MM.1S (cell line): ENCODE measurements around the gene CCDC81.

Experiments used
- DNase-seq: peaks from one replicate; pipeline ENCODE4 v3.0.0-alpha.2; 2015
- H2AFZ ChIP-seq: fragments of 300-600 bp; sonication (generic); 2 replicates; pipeline ENCODE4 v1.6.0; 2016; ENCODE audit warnings: antibody characterized with exemption, low read length
- H3F3A ChIP-seq: fragments of 300-600 bp; sonication (generic); 2 replicates; pipeline ENCODE4 v1.6.1; 2016; ENCODE audit warnings: mild to moderate bottlenecking, antibody characterized with exemption, low read length, moderate library complexity, mixed read lengths; ENCODE audit not compliant: insufficient read depth
- H3K27ac ChIP-seq: fragments of 300-600 bp; sonication (generic); 2 replicates; pipeline ENCODE4 v1.5.1; 2016; ENCODE audit warnings: mild to moderate bottlenecking, low read length
- H3K27me3 ChIP-seq: fragments of 300-600 bp; sonication (generic); replicated peaks from 2 replicates; pipeline ENCODE4 v1.6.0; 2016; ENCODE audit warnings: low read length; ENCODE audit not compliant: insufficient read depth
- H3K36me3 ChIP-seq: fragments of 300-600 bp; sonication (generic); replicated peaks from 2 replicates; pipeline ENCODE4 v1.6.1; 2016; ENCODE audit warnings: mild to moderate bottlenecking, low read length, mixed read lengths; ENCODE audit not compliant: insufficient read depth
- H3K4me1 ChIP-seq: fragments of 300-600 bp; sonication (generic); 2 replicates; pipeline ENCODE4 v1.6.1; 2016; ENCODE audit warnings: low read length, mixed read lengths
- H3K4me2 ChIP-seq: fragments of 300-600 bp; sonication (generic); 2 replicates; pipeline ENCODE4 v1.6.0; 2016; ENCODE audit warnings: low read depth, low read length
- H3K4me3 ChIP-seq: fragments of 300-600 bp; sonication (generic); 2 replicates; pipeline ENCODE4 v1.5.1; 2016; ENCODE audit warnings: low read length, mixed read lengths
- H3K79me2 ChIP-seq: fragments of 300-600 bp; sonication (generic); 2 replicates; pipeline ENCODE4 v1.6.1; 2016; ENCODE audit warnings: mixed run types, low read length, mixed read lengths
- H3K9ac ChIP-seq: fragments of 300-600 bp; sonication (generic); 2 replicates; pipeline ENCODE4 v1.6.1; 2016; ENCODE audit warnings: low read length, mixed read lengths
- H3K9me2 ChIP-seq: fragments of 300-600 bp; sonication (generic); replicated peaks from 2 replicates; pipeline ENCODE4 v1.6.1; 2016; ENCODE audit warnings: mild to moderate bottlenecking, low read length, mixed read lengths; ENCODE audit not compliant: insufficient read depth
- H3K9me3 ChIP-seq: fragments of 300-600 bp; sonication (generic); replicated peaks from 2 replicates; pipeline ENCODE4 v1.6.1; 2016; ENCODE audit warnings: mild to moderate bottlenecking, low read length, mixed read lengths; ENCODE audit not compliant: insufficient read depth
- H4K20me1 ChIP-seq: fragments of 300-600 bp; sonication (generic); 2 replicates; pipeline ENCODE4 v1.6.1; 2016; ENCODE audit warnings: mild to moderate bottlenecking, low read length, moderate library complexity, mixed read lengths; ENCODE audit not compliant: insufficient read depth
- EZH2 ChIP-seq: fragments of 300-600 bp; sonication (generic); optimal IDR thresholded peaks from 2 replicates; pipeline ENCODE3; 2017; ENCODE audit warnings: low read depth, mild to moderate bottlenecking, antibody characterized with exemption, low read length, mixed read lengths
- EZH2phosphoT487 ChIP-seq: fragments of 300-600 bp; sonication (generic); IDR thresholded peaks from 2 replicates; pipeline ENCODE4 v1.6.1; 2018; ENCODE audit warnings: antibody characterized with exemption, low read length
- TF ChIP-seq, protein P1 (sequence below): fragments of 300-600 bp; sonication (generic); IDR thresholded peaks from 2 replicates; pipeline ENCODE4 v1.5.1; 2016; ENCODE audit warnings: antibody characterized with exemption, low read length, mixed read lengths

CCDC81 gene

GRCh38 chr11:86358720-86359119 lies 16.0 kb upstream of the CCDC81 start:
- TF ChIP-seq EZH2phosphoT487 = no peak
- no peak for TF ChIP-seq EZH2
- TF ChIP-seq, protein P1, sequence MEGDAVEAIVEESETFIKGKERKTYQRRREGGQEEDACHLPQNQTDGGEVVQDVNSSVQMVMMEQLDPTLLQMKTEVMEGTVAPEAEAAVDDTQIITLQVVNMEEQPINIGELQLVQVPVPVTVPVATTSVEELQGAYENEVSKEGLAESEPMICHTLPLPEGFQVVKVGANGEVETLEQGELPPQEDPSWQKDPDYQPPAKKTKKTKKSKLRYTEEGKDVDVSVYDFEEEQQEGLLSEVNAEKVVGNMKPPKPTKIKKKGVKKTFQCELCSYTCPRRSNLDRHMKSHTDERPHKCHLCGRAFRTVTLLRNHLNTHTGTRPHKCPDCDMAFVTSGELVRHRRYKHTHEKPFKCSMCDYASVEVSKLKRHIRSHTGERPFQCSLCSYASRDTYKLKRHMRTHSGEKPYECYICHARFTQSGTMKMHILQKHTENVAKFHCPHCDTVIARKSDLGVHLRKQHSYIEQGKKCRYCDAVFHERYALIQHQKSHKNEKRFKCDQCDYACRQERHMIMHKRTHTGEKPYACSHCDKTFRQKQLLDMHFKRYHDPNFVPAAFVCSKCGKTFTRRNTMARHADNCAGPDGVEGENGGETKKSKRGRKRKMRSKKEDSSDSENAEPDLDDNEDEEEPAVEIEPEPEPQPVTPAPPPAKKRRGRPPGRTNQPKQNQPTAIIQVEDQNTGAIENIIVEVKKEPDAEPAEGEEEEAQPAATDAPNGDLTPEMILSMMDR = no peak
- Histone ChIP-seq H3K9me3 (no peaks in the 10 kb centered on the region), H3K4me1 (no peaks in the 10 kb centered on the region), H3K27ac (no peak overlapping the region), H4K20me1 (no peaks in the 10 kb centered on the region), H3K4me2 (no peak overlapping the region), H3K36me3 (no peaks in the 10 kb centered on the region), H3K79me2 (no peaks in the 10 kb centered on the region), H3F3A (no peaks in the 10 kb centered on the region), H2AFZ (no peak overlapping the region), H3K9ac (no peak overlapping the region), H3K4me3 (no peak overlapping the region), H3K27me3 (no peaks in the 10 kb centered on the region), H3K9me2 (no peaks in the 10 kb centered on the region)
- DNase-seq = no peak

DNA sequence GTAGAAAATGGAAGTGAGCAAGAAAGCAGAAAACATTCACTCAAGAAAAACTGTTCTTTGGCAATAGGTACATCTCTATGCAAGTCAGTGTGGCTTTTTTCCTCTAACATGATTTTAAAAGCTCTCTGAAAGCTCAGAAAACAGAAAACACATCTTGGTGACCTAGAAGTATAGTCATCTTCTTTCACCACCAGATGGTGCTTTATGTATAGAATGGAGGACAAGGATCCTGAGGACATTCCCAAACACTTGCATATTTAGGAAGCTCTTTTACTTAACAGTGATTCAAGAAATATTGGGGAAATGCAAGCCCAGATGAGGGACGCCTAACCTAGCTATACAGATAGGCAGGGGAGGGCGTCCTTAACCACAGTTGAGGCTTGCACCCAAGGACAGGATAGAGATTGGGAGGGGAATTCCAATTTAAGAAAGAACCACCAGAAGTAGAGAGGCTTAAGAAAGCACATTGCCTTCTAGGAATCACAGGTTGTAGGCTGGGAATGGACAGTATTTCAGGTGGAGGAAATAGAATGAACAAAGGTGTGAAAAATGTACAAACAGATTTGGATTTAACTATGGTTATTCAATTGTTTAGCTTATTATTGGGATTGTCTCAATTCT lies 13.8 kb upstream of the CCDC81 start:
- no peaks in the 10 kb centered on the region for H3K4me1 ChIP-seq
- no peaks in the 10 kb centered on the region for H3K27me3 ChIP-seq
- no peaks in the 10 kb centered on the region for H3K79me2 ChIP-seq
- no peak overlapping the region for H3K9ac ChIP-seq
- H3F3A ChIP-seq = no peaks in the 10 kb centered on the region
- no peaks in the 10 kb centered on the region for H3K9me2 ChIP-seq
- no peaks in the 10 kb centered on the region for H3K36me3 ChIP-seq
- no peak overlapping the region for H2AFZ ChIP-seq
- TF ChIP-seq EZH2phosphoT487 = no peak
- no peak for TF ChIP-seq EZH2
- TF ChIP-seq, protein P1 = peak; percentile 10; the same call in 1 of the 2 replicates
- H3K9me3 ChIP-seq = no peaks in the 10 kb centered on the region
- H3K4me3 ChIP-seq = no peak overlapping the region
- no peaks in the 10 kb centered on the region for H4K20me1 ChIP-seq
- no peak overlapping the region for H3K4me2 ChIP-seq
- DNase-seq = no peak
- no peak overlapping the region for H3K27ac ChIP-seq

DNA sequence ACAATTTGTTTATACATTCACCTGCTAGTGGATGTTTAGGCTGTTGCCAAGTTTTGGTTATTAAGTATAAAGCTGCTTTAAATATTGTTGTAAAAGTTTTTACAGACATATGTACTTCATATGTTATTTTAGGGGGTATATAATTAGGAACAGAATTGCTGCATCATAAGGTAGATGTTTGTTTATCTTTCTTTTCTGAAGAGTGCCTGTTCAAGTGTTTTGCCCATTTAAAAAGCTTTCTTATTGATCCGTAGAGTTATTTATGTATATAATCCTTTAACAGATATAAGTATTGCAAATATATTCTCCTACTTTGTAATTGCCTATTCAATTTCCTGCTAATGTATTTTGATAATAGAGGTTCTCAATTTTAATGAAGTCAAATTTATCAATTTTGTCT lies 11.3 kb upstream of the CCDC81 start:
- no peak overlapping the region for H3K9ac ChIP-seq
- H3K36me3 ChIP-seq = no peaks in the 10 kb centered on the region
- H3K9me3 ChIP-seq = no peaks in the 10 kb centered on the region
- H2AFZ ChIP-seq = no peak overlapping the region
- H3K27me3 ChIP-seq = no peaks in the 10 kb centered on the region
- no peak overlapping the region for H3K4me2 ChIP-seq
- H3K79me2 ChIP-seq = no peaks in the 10 kb centered on the region
- no peak overlapping the region for H3K27ac ChIP-seq
- no peaks in the 10 kb centered on the region for H3F3A ChIP-seq
- TF ChIP-seq EZH2 (no peak), EZH2phosphoT487 (no peak)
- TF ChIP-seq, protein P1 = no peak
- no peaks in the 10 kb centered on the region for H3K4me1 ChIP-seq
- H3K4me3 ChIP-seq = no peak overlapping the region
- no peak for DNase-seq
- H3K9me2 ChIP-seq = no peaks in the 10 kb centered on the region
- H4K20me1 ChIP-seq = no peaks in the 10 kb centered on the region
